Activated CD4-positive, alpha-beta T cell treated with anti-CD3 and anti-CD28 coated beads, Interleukin-10, Interleukin-2, amounts not matched to agents 100 ng/mL and 50 ng/mL, durations not matched to agents 16 hours and 8 hours (primary cell): ENCODE data around the gene ATXN2.
"Not testable (repeated sequence)": the region's sequence is repeated elsewhere in the genome, so short reads cannot be mapped to it uniquely, and the experiment has no call there.

ENCODE experiments used
- DNase-seq: peaks from one replicate; pipeline ENCODE4 v3.0.0-alpha.2; 2020

ATXN2 gene

GRCh38 chr12:111413442-111414086, 185.6 kb downstream of the ATXN2 start:
- no peak for DNase-seq

GRCh38 chr12:111412830-111413441, 186.2 kb downstream of the ATXN2 start:
- DNase-seq = no peak

GRCh38 chr12:111412007-111412829, 186.9 kb downstream of the ATXN2 start:
- no peak for DNase-seq

- no peak for DNase-seq
Measured at GRCh38 chr12:111411185-111411764, 187.8 kb downstream of the ATXN2 start.

GRCh38 chr12:111410431-111411184, 188.5 kb downstream of the ATXN2 start:
- DNase-seq = no peak

- DNase-seq = no peak
Measured at GRCh38 chr12:111409780-111410430, 189.2 kb downstream of the ATXN2 start.

- no peak for DNase-seq
Measured at GRCh38 chr12:111409403-111409779, 189.7 kb downstream of the ATXN2 start.

- no peak for DNase-seq
Measured at GRCh38 chr12:111408686-111409402, 190.3 kb downstream of the ATXN2 start.

GRCh38 chr12:111408116-111408440, 191.0 kb downstream of the ATXN2 start:
- no peak for DNase-seq

- no peak for DNase-seq
Measured at GRCh38 chr12:111407377-111408115, 191.6 kb downstream of the ATXN2 start.

GRCh38 chr12:111406474-111407376, 192.4 kb downstream of the ATXN2 start:
- DNase-seq = peak; percentile 57

- peak; percentile 79 for DNase-seq
Measured at GRCh38 chr12:111405859-111406473, 193.1 kb downstream of the ATXN2 start, which contains the start of gene SH2B3. Gene SH2B3 (plus strand): TSS chr12:111405923. CDS start chr12:111418146, 12,223 bp downstream.

GRCh38 chr12:111405149-111405858, 193.8 kb downstream of the ATXN2 start:
- DNase-seq = peak; percentile 97

GRCh38 chr12:111404362-111405148, 194.6 kb downstream of the ATXN2 start:
- DNase-seq = peak; percentile 72

GRCh38 chr12:111402490-111402824, 196.7 kb downstream of the ATXN2 start:
- DNase-seq = not testable (repeated sequence)
